ENCODE results near the gene SRF. TPM values are rescaled to one million over a fixed set of nuclear protein-coding genes. Genes with fewer than 3 reads are reported as not detected.

SRF gene
- total RNA-seq, 4 donors from 2014 or later = 23.1 to 29.7 (median 26.4) TPM

GRCh38 chr6:43219119-43219518 is 48.0 kb downstream of the SRF start:
- Histone ChIP-seq H3K36me3 (peaks cover 0 to 64% (median 0%) of the 10 kb centered on the region in 3 donors), H3K4me3 (no peak overlapping the region), H3K9me3 (no peaks in the 10 kb centered on the region), H3K27ac (no peak overlapping the region), H3K4me1 (peaks cover 0 to 4% (median 2%) of the 10 kb centered on the region in 4 donors), H3K27me3 (no peaks in the 10 kb centered on the region)
- no peak for TF ChIP-seq CTCF (IDR thresholded peaks at IDR 0.05)
- no peak for TF ChIP-seq POLR2A (IDR thresholded peaks at IDR 0.05)
- peak in 1 of 3 donors; percentile 15 for DNase-seq

DNA sequence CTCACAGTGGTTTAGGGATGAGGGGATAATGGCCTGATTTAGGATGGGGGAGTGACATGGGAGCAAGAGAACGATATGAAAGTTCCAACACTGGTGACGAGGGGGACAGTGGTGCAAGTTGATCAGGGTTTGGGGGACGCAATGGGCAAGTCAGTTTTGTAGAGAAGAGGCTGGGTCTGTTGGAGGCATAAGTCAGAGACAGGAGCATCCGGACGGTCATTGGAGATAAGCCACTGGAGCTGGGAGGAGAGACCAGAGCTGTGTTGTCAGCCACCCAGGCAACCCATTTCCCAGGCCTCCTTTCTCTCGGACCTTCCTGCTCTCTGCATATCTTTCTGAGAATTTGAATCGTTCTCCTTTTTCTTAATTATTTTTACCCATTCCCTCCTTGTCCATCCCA is 48.7 kb downstream of the SRF start:
- no peak for TF ChIP-seq CTCF (IDR thresholded peaks at IDR 0.05)
- TF ChIP-seq POLR2A (IDR thresholded peaks at IDR 0.05) = no peak
- Histone ChIP-seq H3K4me1 (peaks cover 0 to 11% (median 4%) of the 10 kb centered on the region in 4 donors), H3K27me3 (no peaks in the 10 kb centered on the region), H3K4me3 (no peak overlapping the region), H3K36me3 (peaks cover 0 to 65% (median 0%) of the 10 kb centered on the region in 3 donors), H3K27ac (no peak overlapping the region), H3K9me3 (no peaks in the 10 kb centered on the region)
- DNase-seq = no peak

GRCh38 chr6:43220439-43220951 is 49.4 kb downstream of the SRF start:
- H3K27ac ChIP-seq = no peak overlapping the region
- H3K36me3 ChIP-seq = peaks cover 0 to 58% (median 0%) of the 10 kb centered on the region in 3 donors
- no peaks in the 10 kb centered on the region for H3K27me3 ChIP-seq
- DNase-seq = peak in 1 of 3 donors; percentile 35
- no peak overlapping the region for H3K4me3 ChIP-seq
- no peaks in the 10 kb centered on the region for H3K9me3 ChIP-seq
- H3K4me1 ChIP-seq = peaks cover 0 to 16% (median 4%) of the 10 kb centered on the region in 4 donors
- TF ChIP-seq CTCF (IDR thresholded peaks at IDR 0.05) (no peak), POLR2A (IDR thresholded peaks at IDR 0.05) (no peak)

GRCh38 chr6:43221046-43221972 is 50.2 kb downstream of the SRF start:
- Histone ChIP-seq H3K4me3 (no peak overlapping the region), H3K27me3 (no peaks in the 10 kb centered on the region), H3K4me1 (peaks cover 0 to 19% (median 4%) of the 10 kb centered on the region in 4 donors), H3K9me3 (no peaks in the 10 kb centered on the region), H3K36me3 (peaks cover 0 to 58% (median 0%) of the 10 kb centered on the region in 3 donors), H3K27ac (no peak overlapping the region)
- TF ChIP-seq POLR2A (IDR thresholded peaks at IDR 0.05) = no peak
- DNase-seq = no peak

DNA sequence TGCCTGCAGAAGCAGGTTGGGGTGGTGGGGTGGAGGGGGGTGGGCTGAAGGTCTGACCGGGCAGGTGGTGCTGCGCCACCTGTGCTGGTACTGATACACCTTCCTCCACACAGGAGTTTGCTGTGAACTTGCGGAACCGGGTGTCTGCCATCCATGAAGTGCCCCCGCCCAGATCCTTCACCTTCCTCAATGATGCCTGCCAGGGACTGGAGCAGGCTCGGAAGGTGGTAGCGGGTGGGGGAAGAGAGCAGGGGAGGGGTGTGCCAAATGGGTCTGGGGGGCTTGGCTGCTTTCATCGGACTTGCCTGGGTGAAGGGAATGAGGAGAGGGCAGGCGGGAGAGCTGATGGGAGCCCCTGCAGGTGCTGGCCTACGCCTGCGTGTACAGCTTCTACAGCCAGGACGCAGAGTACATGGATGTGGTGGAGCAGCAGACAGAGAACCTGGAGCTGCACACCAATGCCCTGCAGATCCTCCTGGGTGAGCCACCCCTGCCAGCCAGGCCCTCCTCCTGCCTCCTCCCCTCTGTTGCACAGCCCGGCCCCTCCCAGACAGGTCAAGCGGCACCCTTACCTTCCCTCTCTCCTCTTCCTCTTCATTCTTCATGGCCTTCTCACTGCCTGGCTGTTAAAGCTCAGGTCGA is 51.5 kb downstream of the SRF start:
- TF ChIP-seq POLR2A (IDR thresholded peaks at IDR 0.05) (no peak), CTCF (IDR thresholded peaks at IDR 0.05) (no peak)
- Histone ChIP-seq H3K27ac (no peak overlapping the region), H3K27me3 (no peaks in the 10 kb centered on the region), H3K9me3 (no peaks in the 10 kb centered on the region), H3K36me3 (peaks cover 0 to 45% (median 0%) of the 10 kb centered on the region in 3 donors), H3K4me1 (peaks cover 0 to 19% (median 4%) of the 10 kb centered on the region in 4 donors), H3K4me3 (no peak overlapping the region)
- DNase-seq = peak in 1 of 3 donors; percentile 46
